HG03045 (cell line): Measurements from ENCODE around the gene MCEMP1.

Experiments
- ATAC-seq: cut with Tn5 transposase; IDR thresholded peaks from one replicate; pipeline ENCODE4 v1.9.1; 2021; ENCODE audit warnings: mild to moderate bottlenecking, moderate library complexity; ENCODE audit not compliant: unreplicated experiment

Gene MCEMP1

DNA sequence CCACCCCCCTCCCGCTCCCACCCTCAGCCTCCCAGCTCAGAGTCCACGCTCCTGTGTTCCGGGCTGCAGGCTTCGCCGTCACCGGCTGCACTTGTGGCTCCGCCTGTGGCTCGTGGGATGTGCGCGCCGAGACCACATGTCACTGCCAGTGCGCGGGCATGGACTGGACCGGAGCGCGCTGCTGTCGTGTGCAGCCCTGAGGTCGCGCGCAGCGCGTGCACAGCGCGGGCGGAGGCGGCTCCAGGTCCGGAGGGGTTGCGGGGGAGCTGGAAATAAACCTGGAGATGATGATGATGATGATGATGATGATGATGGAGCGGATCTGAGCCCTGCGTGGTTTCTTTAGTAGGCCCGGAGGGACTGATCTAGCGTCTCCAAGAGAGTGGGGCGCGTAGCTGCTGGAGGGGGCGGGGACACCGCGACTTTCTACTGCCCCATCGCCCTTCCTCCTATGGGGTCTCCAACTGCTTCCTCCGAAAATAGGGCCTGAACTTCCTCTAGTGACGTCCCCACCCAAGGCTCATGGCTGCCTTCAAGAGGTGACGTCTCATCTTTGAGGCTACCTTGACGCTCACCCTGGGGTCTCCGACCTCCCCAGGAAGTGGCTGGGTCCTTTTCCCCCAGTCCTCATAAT is 6.6 kb upstream of the MCEMP1 start:
- ATAC-seq, result no peak

DNA sequence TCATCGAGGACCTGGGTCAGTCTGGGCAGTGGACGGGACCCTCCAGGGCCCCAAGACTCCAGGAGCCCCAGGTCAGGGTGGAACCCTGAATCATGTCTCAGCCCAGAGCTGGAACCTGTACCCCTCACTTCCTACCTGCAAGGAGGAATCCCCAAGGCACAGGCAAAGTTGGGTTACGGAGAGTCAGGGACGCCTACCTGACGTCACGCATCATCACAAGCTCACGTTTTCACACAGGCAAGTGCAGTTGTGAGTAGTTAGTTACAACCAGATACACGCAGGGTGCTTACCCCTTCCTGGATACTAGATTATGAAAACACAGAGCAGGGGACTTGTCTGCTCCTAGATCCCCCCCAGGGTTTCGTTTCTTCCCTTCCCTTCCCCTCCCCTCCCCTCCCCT is 6.1 kb upstream of the MCEMP1 start:
- ATAC-seq, result no peak

DNA sequence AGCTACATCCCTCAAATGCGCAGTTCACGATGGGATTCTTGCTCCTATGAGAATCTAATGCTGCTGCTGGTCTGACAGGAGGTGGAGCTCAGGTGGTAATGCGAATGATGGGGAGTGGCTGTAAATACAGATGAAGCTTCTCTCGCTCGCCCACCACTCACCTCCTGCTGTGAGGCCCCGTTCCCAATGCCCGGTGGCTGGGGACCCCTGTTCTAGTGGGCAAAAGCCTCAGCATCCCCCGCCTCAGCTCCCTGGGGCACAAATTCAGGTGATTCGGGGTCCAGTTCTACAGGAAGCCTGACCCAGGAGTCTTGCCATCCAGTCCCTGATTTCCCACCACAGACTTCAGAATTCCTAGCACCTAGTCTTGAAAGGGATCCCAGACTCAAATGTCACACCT is 4.4 kb upstream of the MCEMP1 start:
- no peak for ATAC-seq

DNA sequence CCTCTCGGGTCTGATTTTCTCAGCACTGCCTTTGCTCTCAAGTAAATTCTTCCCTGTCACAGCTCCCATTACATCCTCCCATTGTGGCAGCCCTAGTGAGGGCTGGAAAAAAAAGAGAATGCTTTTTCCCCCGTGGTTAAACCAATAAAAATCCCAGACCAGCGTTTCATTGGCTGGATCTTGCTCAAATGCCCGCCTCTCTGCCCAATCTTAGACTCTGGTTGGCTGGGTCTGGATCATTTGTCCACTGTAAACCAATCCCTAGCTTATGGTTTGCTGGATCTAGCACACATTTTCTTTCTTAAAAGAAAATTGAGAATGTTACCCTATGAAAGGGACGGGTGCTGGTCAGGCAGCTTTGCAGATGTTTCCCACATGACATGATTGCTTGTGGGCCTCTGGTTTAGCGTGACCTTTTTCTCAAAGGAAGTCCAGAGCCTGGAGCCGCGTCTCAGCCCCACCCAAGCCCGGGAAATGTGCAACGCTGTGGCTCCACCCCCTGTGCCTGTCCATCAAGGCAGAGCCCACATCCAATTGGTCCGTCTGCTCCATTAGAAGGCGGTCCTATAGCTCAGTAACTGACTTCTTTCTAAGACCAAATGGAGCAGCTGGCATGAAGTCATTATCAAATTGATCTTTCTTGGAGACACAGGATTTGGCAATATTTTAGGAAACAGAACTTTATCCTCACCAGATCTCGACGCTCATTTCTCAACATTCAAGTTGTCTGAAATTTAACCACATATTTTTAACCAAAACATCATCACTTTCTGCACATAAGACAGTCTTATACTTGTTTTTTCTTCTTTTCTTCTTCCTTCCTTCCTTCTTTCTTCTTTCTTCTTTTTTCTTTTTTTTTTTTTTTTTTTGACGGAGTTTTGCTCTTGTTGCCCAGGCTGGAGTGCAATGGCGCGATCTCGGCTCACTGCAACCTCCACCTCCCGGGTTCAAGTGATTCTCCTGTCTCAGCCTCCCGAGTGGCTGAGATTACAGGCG is 2.6 kb upstream of the MCEMP1 start:
- no peak for ATAC-seq

DNA sequence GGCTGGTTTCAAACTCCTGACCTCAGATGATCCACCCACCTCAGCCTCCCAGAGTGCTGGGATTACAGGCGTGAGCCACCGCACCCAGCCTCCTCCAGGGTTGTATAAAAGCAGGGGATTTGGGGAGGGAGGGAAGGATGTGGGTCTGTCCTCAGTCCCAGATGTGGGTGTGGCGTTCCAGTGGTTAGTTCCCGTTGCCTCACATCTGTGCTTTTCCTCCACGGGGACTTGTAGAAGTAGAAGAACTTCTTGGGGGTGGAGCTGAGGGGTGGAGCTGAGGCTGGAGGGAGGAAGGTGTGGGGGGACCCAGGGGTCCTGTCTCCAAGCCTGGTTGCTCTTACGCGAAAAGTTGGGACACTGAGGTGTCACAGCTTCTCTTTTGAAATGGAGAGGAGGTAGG is 514 bp upstream of the MCEMP1 start:
- no peak for ATAC-seq

DNA sequence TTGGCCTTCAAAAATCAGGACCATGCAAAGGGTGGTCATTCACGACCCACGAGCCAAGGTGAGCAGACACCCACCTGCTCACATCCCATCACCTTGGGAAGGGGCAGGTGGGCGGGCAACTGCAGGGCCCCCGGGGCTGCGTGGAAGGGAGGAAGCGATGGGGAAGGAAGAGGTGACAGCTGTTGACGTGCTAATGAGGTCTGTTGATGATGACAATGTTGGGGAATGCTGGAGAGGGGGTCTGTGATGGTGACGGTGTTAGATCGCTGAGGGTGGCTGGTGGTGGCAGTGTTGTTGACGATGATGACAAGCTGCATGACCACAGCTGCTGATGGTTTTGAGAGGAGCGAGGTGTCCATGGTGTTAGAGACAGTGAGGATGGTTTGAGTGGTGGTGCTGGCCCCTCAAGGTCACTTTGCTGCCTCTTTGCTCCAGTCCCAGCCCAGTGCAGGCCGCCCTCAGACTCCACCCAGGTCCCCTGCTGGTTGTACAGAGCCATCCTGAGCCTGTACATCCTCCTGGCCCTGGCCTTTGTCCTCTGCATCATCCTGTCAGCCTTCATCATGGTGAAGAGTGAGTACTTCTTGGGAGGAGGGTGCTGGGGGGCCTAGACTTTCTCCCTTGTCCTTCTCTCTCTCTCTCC is 900 bp downstream of the MCEMP1 start:
- no peak for ATAC-seq

DNA sequence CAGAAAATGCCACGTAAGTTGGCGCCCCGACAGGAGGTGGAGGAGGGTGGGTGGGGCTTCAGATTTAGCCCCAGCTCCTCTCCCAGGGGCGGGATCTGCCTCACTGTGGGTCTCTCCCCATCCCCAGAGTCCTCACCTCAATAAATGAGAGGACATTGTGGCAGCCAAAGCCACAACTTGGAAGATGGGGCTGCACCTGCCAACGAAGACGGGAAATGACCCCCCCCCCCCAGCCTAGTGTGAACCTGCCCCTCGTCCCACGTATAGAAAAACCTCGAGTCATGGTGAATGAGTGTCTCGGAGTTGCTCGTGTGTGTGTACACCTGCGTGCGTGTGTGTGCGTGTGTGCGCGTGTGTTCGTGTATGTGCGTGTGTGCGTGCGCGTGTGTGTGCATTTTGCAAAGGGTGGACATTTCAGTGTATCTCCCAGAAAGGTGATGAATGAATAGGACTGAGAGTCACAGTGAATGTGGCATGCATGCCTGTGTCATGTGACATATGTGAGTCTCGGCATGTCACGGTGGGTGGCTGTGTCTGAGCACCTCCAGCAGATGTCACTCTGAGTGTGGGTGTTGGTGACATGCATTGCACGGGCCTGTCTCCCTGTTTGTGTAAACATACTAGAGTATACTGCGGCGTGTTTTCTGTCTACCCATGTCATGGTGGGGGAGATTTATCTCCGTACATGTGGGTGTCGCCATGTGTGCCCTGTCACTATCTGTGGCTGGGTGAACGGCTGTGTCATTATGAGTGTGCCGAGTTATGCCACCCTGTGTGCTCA is 2.3 kb downstream of the MCEMP1 start:
- ATAC-seq, result no peak

DNA sequence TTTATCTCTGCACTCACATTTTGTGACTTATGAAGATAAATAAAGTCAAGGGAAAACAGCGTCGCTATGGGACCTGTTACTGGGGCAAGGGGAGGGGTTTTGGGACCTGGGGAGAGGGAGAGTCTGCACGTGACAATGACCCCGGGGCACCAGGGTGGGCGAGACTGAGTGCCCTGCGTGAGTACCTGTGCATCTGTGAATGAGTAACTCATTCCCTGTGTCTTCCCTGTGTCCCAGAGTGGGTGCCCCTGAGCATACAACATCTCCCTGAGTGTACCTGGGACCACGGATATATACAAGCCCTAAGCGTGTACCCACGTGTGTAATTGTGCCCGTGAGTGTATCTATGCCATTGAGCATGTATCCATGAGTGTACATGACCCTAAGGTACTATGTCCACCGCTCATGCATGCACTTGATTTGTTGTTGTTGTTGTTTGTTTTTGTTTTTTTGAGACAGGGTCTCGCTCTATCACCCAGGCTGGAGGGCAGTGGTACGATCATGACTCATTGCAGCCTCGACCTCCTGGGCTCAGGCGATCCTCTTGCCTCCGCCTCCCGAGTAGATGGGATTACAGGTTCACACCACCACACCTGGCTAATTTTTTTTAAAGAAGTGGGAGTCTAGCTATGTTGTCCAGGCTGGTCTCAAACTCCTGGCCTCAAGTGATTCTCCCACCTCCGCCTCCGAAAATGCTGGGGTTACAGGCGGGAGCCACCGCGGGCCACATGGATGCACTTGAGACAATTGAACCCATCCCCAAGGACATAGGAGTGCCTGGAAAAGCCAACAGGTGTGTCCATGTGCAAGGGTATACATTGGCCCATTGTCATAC is 3.1 kb downstream of the MCEMP1 start:
- no peak for ATAC-seq

DNA sequence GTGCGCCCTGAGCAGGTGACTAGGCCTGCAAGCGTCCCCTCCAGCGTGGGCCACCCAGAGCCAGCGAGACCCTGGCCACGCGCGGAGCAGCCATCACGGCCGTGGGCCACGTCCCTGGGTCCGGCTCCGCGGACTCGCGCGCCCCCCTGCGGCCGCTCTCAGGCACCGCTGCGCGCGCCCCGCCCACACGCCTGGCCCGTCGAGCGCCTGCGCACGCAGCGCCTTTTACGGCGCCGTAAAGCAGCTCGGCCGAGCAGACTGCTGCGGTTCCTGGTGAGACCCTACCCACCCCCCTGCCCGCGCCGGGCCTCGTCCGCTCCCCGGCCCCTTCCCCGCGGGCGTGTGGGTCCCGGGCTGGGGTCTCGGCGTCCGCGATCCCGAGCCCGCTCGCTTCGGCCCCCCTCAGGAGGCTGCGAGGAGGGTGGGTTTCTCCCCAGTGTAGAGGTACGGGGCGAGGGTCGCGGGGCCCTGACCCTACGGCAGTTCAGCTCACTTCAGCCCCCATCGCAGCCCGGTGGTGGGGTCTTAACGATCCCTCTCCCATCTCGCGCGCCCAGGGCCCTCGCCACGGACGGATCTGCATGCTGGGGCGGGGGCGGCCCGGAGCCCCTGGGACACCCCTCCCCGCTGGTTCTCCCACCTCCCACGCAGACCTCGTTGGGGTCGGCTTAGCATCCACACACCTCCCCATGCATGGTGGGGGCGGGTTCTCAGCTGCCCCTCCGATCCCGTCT is 3.9 kb downstream of the MCEMP1 start, which contains the start of gene TRAPPC5:
TRAPPC5 (plus strand) TSS at position 228 of the 734 bp plus-strand sequence. CDS start 1,421 bp downstream, outside the sequence.
- ATAC-seq, result peak; percentile 65

DNA sequence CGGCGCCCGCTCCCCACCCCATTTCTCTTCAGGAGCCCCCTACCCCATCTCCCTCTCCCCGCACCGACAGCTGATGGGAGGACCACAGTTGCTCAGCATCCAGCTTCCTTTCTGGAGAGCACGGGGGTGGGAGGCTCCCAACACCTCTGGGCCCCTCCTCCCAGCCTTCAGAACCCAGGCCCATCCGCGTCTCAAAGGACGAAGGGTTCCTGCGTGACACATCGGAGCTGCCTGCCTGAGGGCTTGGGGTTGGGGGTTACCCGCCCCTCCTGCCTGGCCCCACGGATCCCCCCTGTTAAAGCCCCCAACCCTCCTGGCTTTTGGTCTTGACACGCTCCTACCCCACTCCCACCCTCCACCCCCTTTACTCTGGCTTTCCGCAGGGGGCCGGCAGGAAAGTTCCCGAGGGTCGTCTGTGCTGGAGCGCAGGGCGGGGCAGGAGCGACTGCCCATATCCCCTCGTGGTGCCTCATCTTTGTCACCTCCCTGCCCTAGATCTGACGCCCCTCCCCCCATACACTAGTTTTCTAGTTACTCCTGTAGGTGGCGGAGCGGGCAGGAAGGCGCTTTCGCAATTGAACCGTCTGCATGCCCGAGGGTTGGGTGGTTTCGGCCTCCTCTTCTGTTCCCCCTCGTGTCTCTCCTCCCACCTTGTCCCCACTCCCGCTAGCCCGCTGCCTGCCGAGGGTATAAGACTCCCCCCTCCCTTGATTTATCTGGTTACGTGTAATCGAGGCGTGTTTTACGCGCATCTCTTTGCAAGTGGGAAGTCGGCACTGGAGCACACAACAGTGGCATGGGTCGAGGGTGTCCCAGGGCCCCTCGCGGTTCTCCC is 4.7 kb downstream of the MCEMP1 start:
- peak; percentile 6 for ATAC-seq

DNA sequence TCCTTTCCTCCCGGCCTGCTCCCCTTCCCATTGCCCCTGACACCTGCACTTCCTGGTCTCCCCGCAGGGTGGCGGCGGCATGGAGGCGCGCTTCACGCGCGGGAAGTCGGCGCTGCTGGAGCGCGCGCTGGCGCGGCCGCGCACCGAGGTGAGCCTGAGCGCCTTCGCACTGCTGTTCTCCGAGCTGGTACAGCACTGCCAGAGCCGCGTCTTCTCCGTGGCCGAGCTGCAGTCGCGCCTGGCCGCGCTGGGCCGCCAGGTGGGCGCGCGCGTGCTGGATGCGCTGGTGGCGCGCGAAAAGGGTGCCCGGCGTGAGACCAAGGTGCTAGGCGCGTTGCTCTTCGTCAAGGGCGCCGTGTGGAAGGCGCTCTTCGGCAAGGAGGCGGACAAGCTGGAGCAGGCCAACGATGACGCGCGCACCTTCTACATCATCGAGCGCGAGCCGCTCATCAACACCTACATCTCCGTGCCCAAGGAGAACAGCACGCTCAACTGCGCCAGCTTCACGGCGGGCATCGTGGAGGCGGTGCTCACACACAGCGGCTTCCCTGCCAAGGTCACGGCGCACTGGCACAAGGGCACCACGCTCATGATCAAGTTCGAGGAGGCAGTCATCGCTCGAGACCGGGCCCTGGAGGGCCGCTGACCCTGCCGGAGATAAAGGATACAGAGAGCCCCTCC is 5.4 kb downstream of the MCEMP1 start:
- no peak for ATAC-seq

DNA sequence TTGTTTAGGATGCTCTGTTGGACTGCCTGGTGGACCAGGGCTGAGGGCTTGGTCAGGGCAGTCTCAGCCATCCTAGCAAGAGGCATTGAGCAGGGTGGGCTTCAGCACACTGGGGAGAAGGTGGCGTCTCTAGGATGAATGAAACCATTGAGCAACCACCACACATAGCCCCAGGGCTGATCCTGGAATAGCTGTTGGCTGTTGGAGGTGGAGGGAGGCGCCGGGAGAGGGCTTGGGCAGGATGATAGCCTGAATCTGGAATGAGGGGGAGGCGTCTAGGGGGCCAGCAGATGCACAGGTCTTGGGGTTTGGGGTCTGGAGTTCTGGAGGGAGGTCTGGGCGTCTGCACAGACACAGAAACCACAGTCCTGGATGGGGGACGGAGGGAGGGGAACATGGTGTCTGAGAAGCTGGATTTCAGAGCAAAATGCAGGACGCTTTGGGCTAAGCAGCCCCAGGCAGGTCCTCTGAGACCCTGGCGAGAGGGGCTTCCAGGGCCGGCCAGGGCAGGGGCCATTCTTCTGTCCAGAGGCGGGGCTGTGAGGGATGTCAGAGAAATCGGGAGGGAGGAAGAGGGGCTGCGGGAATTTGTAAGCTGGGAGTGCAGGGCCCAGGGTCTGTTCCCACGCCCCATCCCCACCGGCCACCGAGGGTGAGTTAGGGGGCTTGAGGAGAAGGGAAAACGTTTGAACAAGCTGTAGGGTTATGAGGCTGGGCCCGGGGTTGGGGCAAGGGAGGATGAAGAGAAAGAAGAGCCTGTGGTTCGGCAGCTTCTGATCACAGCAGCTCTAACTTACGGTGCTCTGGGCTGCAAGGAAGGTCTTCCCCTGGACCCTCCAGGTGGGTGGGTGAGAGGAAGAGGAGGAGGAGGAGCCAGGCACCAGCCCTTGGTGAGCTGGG is 8.9 kb downstream of the MCEMP1 start:
- no peak for ATAC-seq

DNA sequence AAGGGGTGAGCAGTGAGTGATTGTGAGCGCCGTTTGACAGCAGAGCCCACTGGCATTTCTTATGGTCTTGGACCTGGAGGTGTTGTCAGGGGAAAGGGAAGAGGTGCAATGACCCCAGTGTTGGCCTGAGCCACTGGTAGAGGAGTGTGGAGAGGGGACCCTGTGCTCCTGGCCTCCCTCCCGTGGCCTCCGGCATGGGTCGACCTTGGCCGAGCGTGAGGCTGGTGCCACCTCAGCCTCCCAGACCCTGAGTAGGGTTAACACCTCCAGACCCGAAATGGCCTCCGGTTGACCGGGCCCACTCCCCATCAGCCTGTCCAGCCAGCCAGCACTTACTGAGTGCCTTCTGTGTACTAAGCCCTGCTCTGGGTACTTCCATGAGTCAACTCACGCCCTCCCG is 10.3 kb downstream of the MCEMP1 start:
- no peak for ATAC-seq

DNA sequence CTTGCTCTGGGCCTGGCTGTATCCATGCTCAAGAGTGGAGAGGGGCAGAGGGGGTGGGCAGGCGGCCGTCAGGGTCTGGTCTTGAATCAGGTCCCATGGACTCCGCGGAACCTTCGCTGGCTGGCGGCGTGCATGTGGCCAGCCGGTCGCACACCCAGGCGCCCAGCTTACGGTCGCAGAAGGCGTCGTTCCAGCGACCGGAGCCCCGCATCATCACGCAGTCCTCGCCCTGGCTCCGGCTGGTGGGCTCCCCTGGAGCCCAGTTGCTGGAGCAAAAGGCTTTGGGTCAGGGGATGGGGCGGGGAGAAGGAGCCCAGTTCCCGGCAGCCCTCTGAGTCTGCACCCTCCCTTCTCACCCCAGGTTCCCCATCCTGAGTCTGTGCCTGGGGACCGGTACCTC is 12.3 kb downstream of the MCEMP1 start:
- no peak for ATAC-seq

DNA sequence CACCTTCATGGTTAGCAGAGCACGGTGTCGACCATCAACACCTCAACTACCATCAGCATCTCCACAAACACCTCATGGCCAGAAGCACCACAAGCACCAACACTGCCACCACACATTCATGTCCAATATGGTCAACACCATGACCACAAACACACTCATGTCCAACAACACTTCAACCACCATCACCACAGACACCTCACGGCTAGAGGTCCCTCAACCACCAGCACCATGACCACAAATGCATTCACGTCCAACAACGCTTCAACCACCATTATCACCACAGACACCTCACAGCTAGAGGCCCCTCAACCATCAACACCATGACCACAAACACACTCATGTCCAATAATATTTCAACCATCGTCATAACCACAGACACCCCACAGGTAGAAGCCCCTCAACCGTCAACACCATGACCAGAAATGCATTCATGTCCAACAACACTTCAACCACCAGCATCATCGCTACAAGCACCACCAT is 13.9 kb downstream of the MCEMP1 start:
- no peak for ATAC-seq

DNA sequence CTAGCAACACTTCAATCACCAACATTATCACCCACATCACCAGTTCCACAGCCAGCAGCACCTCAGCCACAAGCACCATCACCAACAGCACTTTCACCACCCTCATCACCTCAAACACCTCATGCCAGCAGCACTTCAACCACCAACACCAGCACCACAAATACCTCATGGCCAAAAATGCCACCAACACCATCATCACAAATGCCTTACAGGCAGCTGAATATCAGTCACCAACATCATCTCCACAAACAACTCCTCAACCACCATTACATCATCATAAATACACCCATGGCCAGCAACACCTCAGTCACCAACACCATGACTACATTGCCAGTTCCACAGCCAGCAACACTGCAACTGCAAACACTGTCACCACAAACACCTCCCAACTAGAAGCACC is 14.6 kb downstream of the MCEMP1 start:
- ATAC-seq, result no peak
